HG03558 (cell line): ENCODE data around the gene ADAMTSL1.

Source experiments
- ATAC-seq: cut with Tn5 transposase; IDR thresholded peaks from one replicate; pipeline ENCODE4 v1.9.1; 2021; ENCODE audit warnings: moderate number of reproducible peaks; ENCODE audit not compliant: unreplicated experiment; ENCODE audit errors: extremely low read depth

Gene ADAMTSL1

GRCh38 chr9:18683851-18684250, 209.9 kb downstream of the ADAMTSL1 start:
- ATAC-seq = no peak

- ATAC-seq = no peak
These were observed 210.8 kb downstream of the ADAMTSL1 start for GRCh38 chr9:18684593-18685317.

GRCh38 chr9:18688581-18689565, 214.9 kb downstream of the ADAMTSL1 start:
- no peak for ATAC-seq

DNA sequence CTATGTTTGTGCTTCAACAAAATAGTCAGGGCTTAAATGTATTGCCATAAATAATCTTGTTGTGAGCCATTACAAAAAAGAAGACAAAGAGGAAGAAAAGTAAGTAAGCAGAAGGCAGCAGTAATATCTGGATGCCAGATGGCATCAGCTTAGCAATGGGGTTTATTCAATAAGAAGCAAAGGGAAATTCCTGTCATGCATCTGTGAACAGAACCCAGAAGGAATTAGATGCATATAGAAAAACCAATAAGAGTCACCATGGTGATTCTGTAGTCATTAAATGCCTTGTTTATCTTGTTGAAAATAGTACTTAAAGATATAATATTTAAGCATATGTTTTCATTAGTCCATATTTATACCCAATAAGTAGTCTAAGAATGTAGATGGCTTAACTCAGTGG, 216.0 kb downstream of the ADAMTSL1 start:
- ATAC-seq = no peak

DNA sequence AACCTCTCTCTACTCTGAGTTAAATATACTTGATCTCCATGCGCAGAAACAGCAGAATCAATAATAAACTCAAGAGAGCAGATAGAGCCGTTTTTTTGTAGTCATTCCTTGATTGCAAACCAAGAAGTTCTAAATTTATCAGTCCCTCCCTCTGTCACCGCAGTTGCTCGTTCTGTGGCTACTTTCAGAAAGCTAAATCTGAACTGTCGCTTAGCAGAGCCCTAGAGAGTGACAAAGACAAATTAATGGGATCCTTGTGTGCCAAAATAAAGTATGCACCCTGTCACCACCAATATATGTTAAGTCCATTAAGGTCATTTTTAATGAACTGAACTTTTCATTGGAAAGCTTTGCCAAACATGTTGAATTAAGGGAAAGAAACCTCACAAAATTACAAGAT, 218.3 kb downstream of the ADAMTSL1 start:
- ATAC-seq = no peak

- no peak for ATAC-seq
These were observed 219.0 kb downstream of the ADAMTSL1 start for GRCh38 chr9:18692962-18693361.

DNA sequence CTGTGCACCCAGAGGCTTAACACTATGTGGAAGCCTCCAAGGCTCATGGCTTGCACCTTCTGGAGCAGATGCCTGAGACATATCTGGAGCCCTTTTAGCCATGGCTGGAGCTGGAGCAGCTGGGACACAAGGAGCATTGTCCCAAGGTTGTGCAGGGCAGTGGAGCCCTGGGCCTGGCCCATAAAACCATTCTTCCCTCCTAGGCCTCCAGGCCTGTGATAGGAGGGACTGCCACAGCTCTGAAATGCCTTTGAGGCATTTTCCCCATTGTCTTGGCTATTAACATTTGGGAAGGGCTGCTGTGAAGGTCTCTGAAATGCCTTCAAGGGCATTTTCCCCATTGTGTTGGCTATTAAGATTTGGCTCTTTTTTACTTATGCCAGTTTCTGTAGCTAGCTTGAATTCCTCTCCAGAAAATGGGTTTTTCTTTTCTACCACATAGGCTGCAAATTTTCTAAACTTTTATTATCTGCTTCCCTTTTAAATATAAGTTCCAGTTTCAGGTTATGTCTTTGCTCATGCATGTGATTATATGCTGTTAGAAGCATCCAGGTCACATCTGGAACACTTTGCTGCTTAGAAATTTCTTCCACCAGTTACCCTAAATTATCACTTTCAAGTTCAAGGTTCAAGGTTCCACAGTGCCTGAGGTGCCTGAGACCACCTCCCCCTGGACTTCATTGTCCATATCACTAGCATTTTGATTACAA, 221.2 kb downstream of the ADAMTSL1 start:
- no peak for ATAC-seq

- ATAC-seq = no peak
These were observed 225.0 kb downstream of the ADAMTSL1 start for GRCh38 chr9:18698992-18699391.

DNA sequence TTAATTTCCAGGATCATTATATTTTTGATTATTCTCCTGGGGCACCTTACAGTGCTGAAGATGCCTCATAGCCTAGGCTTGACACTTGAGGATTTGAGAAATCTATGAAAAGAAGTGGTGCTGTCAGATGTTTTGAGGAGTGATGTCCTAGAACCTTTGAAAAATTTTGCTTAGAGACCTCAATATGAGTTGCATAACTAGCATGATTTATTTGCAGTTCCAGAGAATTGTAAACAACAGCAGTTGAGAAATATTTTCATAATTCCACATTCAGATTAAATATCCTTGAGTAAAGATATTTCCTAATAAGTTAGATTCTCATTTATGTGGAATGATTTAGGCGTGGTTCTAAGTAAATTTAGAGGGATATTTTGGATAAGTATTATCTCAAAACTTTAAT, 225.8 kb downstream of the ADAMTSL1 start:
- ATAC-seq = no peak

DNA sequence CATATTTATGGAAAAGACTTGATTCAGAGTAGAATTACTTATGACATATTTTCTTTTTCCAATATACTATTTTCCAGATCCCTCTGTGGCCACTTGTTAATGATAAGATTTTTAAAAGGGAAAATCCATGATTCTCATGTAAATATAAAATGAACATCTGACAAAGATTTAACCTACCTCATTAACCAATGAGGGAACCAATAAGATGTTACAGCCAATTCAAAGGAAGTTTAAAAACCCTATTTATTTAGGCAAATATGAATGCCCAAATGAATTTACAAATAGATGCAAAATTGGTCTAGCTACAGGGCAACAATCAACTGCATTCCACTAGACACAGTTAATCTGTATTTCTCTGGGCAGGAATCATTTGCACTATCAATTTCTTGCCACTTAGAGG, 226.8 kb downstream of the ADAMTSL1 start:
- ATAC-seq = no peak

- ATAC-seq = no peak
These were observed 229.4 kb downstream of the ADAMTSL1 start for GRCh38 chr9:18703151-18703900.

DNA sequence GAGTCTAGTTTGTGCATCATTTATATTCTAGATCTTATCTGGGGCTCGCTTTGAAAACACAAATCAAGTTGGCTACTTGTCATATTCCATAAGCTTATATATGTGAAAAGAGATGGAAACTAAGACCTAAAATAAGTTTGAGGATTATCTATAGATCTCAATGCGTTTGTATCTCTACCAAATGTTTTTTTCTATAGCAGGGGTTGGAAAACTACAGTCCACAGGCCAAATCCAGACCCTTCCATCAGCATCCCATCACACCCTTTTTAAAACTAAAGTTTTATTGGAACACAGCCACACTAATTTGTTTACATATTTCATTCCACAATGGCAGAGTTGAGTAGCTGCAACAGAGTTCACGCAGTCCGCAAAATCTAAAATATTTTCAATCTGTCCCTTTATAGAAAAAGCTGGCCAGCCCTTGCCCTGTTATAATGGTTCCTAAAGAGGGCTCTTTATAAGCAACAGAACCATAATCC, 230.0 kb downstream of the ADAMTSL1 start:
- no peak for ATAC-seq

DNA sequence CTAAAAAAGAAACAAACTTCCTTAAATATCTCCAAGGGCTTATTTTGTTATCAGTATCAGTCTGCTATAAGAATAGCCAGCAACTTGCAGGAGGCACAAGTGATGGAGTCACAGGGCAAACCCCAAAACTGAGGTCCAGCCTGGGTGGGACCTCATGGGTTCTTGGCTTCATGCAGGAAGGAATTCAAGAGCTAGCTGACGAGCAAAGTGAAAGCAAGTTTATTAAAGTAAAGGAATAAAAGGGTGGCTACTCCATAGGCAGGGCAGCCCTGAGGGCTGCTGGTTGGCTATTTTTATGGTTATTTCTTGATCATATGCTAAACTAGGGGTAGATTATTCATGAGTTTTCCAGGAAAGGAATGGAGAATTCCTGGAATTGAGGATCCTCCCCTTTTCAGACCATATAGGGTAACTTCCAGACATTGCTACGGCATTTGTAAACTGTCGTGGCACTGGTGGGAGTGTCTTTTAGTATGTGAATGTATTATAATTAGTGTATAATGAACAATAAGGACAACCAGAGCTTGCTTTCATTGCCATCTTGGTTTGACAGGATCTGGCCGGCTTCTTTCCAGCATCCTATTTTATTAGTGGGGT, 231.9 kb downstream of the ADAMTSL1 start:
- ATAC-seq = no peak

DNA sequence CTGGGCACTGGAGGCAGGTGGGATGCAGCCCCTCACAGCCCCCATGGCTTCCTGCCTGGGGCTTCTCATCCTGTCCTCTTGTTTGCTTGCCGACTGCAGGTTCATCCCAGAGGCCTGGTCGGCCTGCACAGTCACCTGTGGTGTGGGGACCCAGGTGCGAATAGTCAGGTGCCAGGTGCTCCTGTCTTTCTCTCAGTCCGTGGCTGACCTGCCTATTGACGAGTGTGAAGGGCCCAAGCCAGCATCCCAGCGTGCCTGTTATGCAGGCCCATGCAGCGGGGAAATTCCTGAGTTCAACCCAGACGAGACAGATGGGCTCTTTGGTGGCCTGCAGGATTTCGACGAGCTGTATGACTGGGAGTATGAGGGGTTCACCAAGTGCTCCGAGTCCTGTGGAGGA, 232.7 kb downstream of the ADAMTSL1 start:
- no peak for ATAC-seq

DNA sequence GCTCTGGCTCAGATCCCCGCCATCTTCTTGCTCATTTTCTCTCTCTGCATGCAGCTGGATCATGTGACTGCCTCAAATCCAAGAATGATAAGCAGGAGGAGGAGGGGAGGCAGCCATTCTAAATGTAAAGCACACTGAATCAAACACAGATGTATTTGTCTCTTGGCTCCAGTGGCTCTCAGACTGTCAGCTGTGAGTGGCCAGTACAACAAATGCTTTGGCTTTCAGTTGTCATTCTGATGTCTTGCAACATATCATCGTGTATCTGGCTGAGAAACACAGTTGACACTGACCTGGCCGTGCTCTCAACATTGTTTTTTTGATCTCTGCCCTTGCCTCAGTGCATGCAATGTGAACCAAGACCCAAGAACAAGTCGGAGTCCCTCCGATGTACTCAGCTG, 233.1 kb downstream of the ADAMTSL1 start:
- ATAC-seq = no peak

DNA sequence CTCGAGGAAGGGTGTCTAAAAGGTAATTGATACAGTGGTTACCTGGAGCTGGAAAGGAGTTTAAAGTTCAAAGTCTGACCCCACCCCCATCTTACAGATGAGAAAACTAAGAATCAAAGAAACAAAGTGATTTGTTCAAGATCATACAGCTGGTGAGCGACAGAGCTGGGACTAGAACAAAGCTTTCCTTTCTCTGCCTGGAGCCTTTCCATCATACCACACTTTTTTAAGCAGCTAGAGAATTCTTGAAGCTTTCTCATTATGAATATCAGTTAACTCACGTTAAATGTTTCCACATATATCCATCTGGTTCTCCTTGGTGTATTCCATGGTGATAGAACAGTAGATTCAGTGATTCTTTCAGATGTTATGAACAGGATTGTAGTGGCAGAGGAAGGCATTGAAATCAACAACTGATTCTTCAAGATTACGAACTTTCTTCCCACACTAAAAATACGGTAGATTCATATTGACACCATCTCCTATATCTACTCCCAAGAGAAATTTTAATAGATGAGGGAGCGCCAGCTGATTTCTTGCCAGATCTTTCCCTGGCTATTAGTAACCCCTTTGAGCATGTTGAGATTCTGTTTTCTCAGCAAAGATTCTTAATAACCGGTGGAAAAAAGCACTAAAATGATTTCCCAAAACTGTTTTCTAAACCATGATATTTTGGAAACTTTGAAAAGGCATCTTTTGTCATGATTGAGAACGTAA, 233.7 kb downstream of the ADAMTSL1 start:
- ATAC-seq = no peak

DNA sequence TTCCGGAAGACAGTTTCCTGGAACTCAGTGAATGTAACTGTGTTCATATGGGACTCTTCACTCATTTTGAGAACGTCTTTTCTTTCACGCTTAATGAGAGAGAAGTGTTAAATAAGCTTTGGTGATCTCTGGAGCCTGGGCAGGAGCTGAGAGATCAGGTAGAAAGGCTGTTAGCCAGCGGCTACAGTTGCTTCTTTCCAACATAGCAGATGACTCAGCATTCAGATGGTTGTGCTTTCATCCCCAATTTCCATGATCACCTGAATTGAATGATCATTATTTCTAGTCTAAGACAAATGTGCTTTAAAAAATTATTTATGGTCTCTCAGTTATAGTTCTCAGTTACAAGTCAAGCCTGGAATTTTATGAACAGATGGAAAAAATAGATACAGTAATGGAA, 234.5 kb downstream of the ADAMTSL1 start:
- no peak for ATAC-seq

DNA sequence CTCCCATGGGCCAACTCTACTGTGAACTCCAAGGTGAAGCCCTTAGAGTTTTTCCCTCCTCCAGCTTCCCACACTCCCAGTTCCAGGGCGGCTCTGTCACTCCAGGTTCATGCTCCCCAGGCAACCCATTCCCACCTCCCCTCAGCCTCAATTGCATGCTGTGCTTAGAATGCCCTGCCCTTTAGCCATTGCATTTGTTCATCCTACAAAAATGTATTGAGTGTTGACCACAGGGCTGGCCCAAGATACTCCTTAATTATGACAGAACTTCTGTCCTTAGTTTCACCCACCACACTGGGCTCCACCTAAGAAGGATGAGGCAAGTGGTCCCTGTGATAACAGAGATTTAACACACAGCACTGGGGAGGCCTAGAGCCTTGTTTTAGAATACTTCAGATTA, 236.1 kb downstream of the ADAMTSL1 start:
- no peak for ATAC-seq

- no peak for ATAC-seq
These were observed 243.8 kb downstream of the ADAMTSL1 start for GRCh38 chr9:18717759-18718158.
